GM20431 (cell line): ENCODE data around the gene OR52A5.
"Not testable (repeated sequence)": the region's sequence is repeated elsewhere in the genome, so short reads cannot be mapped to it uniquely, and the experiment has no call there.

Source experiments
- in situ Hi-C: fragments of 300-500 bp; cut with MseI, MboI; formaldehyde crosslinking; loops from one replicate; pipeline ENCODE4 v1.15.0; 2020; ENCODE audit warnings: low sequenced_read_pairs; ENCODE audit not compliant: unreplicated experiment

Gene OR52A5

GRCh38 chr11:5137996-5138395 lies at the start of gene OR52A5:
Gene OR52A5 (minus strand): TSS chr11:5138356. CDS start chr11:5132642, 5,714 bp downstream.
- in situ Hi-C loops, result no loop called here

- in situ Hi-C loops, result no loop called here
These were observed 40.1 kb upstream of the OR52A5 start for GRCh38 chr11:5178046-5178837.

GRCh38 chr11:5174934-5175333 lies 36.8 kb upstream of the OR52A5 start:
- in situ Hi-C loops, result no loop called here

GRCh38 chr11:5171856-5172255 lies 33.7 kb upstream of the OR52A5 start:
- in situ Hi-C loops, result no loop called here

- in situ Hi-C loops, result not testable (repeated sequence)
These were observed 27.7 kb upstream of the OR52A5 start for GRCh38 chr11:5165898-5166297.

DNA sequence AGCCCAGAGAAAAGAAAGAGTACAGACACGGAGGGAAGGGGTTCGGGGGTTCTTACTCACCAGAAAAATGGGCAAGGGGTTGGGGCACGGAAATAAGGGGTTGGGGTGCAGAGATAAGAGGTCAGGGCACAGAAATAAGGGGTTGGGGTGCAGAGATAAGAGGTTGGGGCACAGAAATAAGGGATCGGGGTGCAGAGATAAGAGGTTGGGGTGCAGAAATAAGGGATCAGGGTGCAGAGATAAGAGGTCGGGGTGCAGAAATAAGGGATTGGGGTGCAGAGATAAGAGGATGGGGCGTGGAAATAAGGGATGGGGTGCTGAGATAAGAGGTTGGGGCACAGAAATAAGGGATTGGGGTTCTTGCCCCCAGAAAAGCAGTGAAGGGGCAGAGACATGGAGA lies 26.7 kb upstream of the OR52A5 start:
- in situ Hi-C loops, result not testable (repeated sequence)

DNA sequence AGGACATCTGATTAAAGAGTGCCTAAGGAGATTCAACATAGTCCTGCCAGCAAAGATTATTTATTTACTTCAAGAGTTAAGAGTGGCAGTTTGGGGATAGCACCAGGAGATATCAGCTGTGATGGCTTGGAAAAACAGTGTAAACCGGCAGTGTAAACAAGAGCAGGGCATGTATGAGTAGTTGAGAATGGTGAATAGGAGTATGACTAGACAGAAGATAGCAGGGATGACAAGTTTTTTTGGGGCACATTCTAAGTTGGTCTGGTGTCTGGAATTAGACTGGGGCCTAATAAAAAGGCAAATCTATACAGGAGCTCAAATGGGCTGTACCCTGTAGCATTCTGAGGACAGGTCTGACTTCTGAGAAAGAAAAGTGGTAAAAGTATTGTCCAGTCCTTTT lies 22.9 kb upstream of the OR52A5 start:
- in situ Hi-C loops, result not testable (repeated sequence)

GRCh38 chr11:5160217-5160616 lies 22.1 kb upstream of the OR52A5 start:
- in situ Hi-C loops, result not testable (repeated sequence)

DNA sequence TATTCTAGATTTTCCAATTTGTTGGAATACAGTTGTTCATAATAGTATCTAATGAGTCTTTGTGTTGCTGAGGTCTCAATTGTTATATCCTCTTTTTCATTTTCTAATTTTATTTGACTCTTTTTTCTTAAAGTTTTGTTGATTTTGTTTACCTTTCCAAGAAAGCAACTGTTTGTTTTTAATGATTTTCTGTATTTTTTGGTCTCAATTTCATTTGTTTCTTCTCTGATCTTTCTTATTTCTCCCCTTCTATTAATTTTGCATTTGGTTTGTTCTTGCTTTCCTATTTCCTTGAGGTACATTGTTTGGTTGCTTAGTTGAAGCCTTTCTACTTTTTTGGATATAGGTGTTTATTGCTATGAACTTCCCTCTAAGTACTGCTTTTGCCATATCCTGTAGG lies 21.6 kb upstream of the OR52A5 start:
- in situ Hi-C loops, result no loop called here

- in situ Hi-C loops, result no loop called here
These were observed 16.5 kb upstream of the OR52A5 start, which contains the start of gene OR52A1 for GRCh38 chr11:5154657-5155056. Gene OR52A1 (minus strand): TSS chr11:5154757. CDS start chr11:5152369, 2,388 bp downstream.

GRCh38 chr11:5153574-5154431 lies 15.6 kb upstream of the OR52A5 start:
- in situ Hi-C loops, result no loop called here

DNA sequence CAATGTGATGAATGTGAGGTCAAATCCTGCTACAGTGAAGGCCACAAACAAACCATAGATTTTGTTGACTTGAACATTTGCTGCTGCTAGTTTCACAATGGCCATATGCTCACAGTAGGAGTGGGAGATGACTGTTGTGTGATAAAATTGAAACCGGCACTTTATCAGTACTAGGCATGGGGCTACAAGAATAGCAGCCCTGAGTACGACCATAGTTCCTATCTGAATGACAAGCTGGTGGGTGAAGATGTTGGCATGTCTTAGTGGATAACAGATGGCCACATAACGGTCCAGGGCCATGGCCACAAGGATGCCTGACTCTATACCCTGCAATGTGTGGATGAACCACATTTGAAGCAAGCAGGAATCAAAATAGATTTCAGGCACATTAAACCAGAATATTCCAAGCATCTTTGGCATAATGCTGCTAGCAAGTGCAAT lies 13.6 kb upstream of the OR52A5 start:
- in situ Hi-C loops, result no loop called here

GRCh38 chr11:5144206-5144605 lies 6.0 kb upstream of the OR52A5 start:
- in situ Hi-C loops, result not testable (repeated sequence)

DNA sequence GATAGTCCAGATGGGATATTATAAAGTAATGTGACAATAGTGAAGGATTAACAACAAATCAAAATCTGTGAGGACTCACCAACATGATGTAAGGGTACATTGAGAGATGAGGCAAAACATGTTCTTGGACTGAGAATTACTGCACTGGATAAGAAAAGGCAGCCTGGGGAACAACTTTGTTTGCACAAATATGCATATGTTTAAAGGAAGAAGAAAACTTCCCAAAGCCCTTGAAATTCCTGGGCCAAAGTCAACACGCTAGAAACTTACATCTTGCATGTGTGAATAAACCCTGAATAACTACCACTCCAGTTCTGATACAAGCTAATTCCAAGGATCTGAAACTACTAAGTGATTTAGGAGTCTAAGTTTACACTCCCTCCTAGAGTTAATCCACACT lies 1.1 kb downstream of the OR52A5 start:
- in situ Hi-C loops, result no loop called here

- in situ Hi-C loops, result no loop called here
These were observed 1.9 kb downstream of the OR52A5 start for GRCh38 chr11:5136261-5136660.

- in situ Hi-C loops, result no loop called here
These were observed 6.4 kb downstream of the OR52A5 start for GRCh38 chr11:5131584-5132335.

- in situ Hi-C loops, result no loop called here
These were observed 8.7 kb downstream of the OR52A5 start for GRCh38 chr11:5129457-5129877.

DNA sequence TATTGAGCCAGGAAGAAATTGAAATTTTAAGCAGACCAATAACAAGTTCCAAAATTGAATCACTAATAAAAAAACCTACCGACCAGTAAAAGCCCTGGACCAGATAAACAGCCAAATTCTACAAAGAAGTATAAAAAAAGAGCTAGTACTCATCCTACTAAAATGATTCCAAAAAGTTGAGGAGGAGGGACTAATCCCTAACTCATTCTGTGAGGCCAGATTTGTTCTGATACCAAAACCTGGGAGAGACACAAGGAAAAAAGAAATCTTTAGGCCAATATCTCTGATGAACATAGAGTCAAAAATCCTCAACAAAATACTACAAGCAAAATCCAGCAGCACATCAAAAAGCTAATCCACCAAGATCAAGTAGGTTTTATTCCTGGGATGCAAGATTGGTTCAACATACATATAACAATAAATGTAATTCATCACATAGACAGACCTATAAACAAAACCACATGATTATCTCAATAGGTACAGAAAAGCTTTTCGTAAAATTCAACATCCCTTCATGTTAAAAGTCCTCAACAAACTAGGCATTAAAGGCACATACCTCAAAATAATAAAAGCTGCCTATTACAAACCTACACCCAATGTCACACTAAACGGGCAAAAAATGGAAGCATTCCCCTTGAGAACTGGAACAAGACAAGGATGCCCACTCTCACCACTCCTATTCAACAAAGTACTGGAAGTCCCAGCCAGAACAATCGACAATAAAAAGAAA lies 13.1 kb downstream of the OR52A5 start:
- in situ Hi-C loops, result loop anchor here (25.0 kb wide), 1 partner anchor 262 kb away; the partner anchor contains the start of gene OR51M1

DNA sequence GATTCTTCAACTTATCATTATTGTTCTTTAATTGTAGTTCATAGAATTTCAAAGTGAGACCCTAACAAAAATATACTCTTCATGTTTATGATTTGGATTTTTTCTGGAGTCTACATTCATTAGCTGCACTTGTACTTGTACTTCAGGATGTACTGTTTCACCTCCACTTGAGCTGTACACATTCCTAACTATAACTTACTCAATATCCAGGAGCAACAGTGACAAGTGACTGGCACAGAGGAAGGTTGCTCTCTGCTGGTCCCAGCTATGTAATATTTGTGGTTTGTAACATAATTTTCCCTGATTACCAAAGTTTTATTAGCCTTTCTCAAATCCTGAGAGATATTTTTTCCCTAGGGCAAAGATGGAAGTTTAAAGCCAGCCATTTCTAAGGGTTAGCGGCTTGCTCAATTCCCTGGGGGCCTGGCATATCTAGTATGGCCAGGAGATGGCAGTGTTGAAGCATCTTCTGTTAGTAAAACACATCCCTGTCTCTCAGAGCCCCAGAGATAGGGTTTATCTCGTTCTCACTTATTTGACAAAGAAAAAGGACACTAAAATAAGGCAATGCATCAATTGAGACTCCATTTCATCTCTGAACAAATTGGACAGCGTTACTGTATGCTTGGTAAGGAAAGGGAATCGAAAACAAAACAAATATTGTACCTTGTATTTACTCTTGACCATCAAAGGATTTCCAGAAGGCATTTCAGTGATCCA lies 14.2 kb downstream of the OR52A5 start:
- in situ Hi-C loops, result loop anchor here (25.0 kb wide), 1 partner anchor 263 kb away; the partner anchor contains the start of gene OR51M1
